Peyer's patch (tissue), 4 donors: ENCODE results near the gene C7orf33. TPM values are rescaled to one million over a fixed set of nuclear protein-coding genes. Genes with fewer than 3 reads are reported as not detected.
"Not testable (repeated sequence)": the region's sequence is repeated elsewhere in the genome, so short reads cannot be mapped to it uniquely, and the experiment has no call there.

Source experiments
- DNase-seq, 3 donors: peaks; one replicate each; pipeline ENCODE4 v3.0.0-alpha.2; 2017 to 2019
- H3K27ac ChIP-seq, 4 donors: fragments of 200-600 bp; sonication (generic); one replicate each; pipeline ENCODE4 v1.5.1; 2016 to 2019
- H3K27me3 ChIP-seq, 2 donors: fragments of 200-600 bp; sonication (generic); one replicate each; pipeline ENCODE4 v1.5.1; 2019
- H3K36me3 ChIP-seq, 3 donors: fragments of 200-600 bp; sonication (generic); one replicate each; pipeline ENCODE4 v1.5.1; 2016 to 2019
- H3K4me1 ChIP-seq, 4 donors: fragments of 200-600 bp; sonication (generic); one replicate each; pipeline ENCODE4 v1.5.1; 2016 to 2019
- H3K4me3 ChIP-seq, 4 donors: fragments of 200-600 bp; sonication (generic); 1 replicate in 3 of 4; 2 replicates in 1 of 4; pipeline ENCODE4 v1.5.1; 2016 to 2019; ENCODE audit warnings: mild to moderate bottlenecking in 1 of 4
- H3K9me3 ChIP-seq, 4 donors: fragments of 200-600 bp; sonication (generic); one replicate each; pipeline ENCODE4 v1.5.1; 2016 to 2019; ENCODE audit warnings: mild to moderate bottlenecking in 1 of 4
- POLR2A ChIP-seq, 2 donors: fragments of 450-650 bp; IDR thresholded peaks; one replicate each; pipeline ENCODE4 v1.5.1; 2017; ENCODE audit warnings: antibody characterized with exemption in 2 of 2, mild to moderate bottlenecking in 2 of 2, moderate library complexity in 2 of 2
- total RNA-seq, 4 donors: library from RNA; depleted of rRNA; stranded (reverse); fragments of >200 nt; gene quantifications; one replicate each; pipeline ENCODE4 v1.1.0, GENCODE V29; 2016
- TF ChIP-seq, protein P1 (sequence below), 6 experiments: fragments of 450-650 bp in 4 of 6; fragments of 200-600 bp in 2 of 6; sonication (generic) in 1 of 6; IDR thresholded peaks; one replicate each; pipeline ENCODE4 v1.5.1; 2017 to 2019; ENCODE audit warnings: antibody characterized with exemption in 6 of 6, mild to moderate bottlenecking in 3 of 6, moderate library complexity in 1 of 6

C7orf33 gene
- total RNA-seq, 4 donors from 2014 or later: not detected

DNA sequence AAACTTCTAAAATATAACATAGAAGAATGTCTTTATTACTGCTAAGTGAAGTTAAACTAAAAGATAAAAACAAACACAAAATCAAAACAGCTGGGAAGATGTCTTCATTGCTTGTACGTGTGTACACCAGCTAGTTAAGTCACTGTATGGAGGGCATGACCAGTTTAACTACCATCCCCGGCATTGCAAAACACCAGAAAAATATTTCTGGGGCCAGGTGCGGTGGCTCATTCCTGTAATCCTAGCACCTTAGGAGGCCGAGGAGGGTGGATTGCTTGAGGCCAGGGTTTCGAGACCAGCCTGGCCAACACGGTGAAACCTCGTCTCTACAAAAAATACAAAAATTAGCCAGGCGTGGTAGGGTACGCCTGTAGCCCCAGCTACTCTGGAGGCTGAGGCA is 19.2 kb upstream of the C7orf33 start:
- Histone ChIP-seq H3K9me3 (no peaks in the 10 kb centered on the region), H3K36me3 (no peaks in the 10 kb centered on the region), H3K27me3 (no peaks in the 10 kb centered on the region), H3K4me1 (no peaks in the 10 kb centered on the region), H3K27ac (no peak overlapping the region), H3K4me3 (no peak overlapping the region)
- no peak for DNase-seq
- no peak for TF ChIP-seq POLR2A (IDR thresholded peaks at IDR 0.05)
- TF ChIP-seq, protein P1, sequence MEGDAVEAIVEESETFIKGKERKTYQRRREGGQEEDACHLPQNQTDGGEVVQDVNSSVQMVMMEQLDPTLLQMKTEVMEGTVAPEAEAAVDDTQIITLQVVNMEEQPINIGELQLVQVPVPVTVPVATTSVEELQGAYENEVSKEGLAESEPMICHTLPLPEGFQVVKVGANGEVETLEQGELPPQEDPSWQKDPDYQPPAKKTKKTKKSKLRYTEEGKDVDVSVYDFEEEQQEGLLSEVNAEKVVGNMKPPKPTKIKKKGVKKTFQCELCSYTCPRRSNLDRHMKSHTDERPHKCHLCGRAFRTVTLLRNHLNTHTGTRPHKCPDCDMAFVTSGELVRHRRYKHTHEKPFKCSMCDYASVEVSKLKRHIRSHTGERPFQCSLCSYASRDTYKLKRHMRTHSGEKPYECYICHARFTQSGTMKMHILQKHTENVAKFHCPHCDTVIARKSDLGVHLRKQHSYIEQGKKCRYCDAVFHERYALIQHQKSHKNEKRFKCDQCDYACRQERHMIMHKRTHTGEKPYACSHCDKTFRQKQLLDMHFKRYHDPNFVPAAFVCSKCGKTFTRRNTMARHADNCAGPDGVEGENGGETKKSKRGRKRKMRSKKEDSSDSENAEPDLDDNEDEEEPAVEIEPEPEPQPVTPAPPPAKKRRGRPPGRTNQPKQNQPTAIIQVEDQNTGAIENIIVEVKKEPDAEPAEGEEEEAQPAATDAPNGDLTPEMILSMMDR (IDR thresholded peaks at IDR 0.05): no peak

DNA sequence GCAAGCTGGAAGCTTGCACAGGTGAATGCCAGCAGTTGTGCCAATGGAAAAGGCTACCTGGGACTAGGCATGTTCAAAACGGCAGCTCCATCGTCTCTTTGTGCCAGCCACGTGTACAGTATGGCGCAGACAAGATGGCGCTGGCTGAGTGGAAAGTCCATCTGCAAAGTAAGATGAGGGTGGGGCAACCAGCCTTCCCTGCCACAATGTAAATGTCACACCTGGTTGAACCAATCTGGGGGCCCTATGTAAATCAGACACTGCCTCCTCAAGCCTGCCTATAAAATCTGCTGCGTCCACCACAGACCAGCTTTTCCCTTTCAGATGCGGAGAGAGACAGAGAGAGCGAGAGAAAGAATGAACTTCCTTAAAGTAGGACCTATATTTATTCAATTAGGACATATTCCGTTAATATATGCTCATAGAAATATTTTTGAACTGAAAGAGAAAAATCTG is 18.5 kb upstream of the C7orf33 start:
- DNase-seq: no peak
- no peaks in the 10 kb centered on the region for H3K36me3 ChIP-seq
- no peak overlapping the region for H3K27ac ChIP-seq
- TF ChIP-seq POLR2A (IDR thresholded peaks at IDR 0.05): no peak
- TF ChIP-seq, protein P1 (IDR thresholded peaks at IDR 0.05): no peak
- H3K9me3 ChIP-seq: no peaks in the 10 kb centered on the region
- H3K4me1 ChIP-seq: no peaks in the 10 kb centered on the region
- no peak overlapping the region for H3K4me3 ChIP-seq
- H3K27me3 ChIP-seq: no peaks in the 10 kb centered on the region

DNA sequence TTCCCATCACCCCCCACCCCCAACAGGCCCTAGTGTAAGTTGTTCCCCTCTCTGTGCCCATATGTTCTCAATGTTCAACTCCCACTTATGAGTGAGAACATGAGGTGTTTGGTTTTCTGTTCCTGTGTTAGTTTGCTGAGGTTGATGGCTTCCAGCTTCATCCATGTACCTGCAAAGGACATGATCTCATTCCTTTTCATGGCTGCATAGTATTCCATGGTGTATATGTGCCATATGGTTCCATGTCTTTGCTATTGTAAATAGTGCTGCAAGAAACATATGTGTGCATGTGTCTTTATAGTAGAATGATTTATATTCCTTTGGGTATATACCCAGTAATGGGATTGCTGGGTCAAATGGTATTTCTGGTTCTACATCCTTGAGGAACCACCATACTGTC is 17.0 kb upstream of the C7orf33 start:
- not testable (repeated sequence) for H3K36me3 ChIP-seq, H3K27ac ChIP-seq, H3K4me1 ChIP-seq, DNase-seq, H3K4me3 ChIP-seq, H3K27me3 ChIP-seq, H3K9me3 ChIP-seq

DNA sequence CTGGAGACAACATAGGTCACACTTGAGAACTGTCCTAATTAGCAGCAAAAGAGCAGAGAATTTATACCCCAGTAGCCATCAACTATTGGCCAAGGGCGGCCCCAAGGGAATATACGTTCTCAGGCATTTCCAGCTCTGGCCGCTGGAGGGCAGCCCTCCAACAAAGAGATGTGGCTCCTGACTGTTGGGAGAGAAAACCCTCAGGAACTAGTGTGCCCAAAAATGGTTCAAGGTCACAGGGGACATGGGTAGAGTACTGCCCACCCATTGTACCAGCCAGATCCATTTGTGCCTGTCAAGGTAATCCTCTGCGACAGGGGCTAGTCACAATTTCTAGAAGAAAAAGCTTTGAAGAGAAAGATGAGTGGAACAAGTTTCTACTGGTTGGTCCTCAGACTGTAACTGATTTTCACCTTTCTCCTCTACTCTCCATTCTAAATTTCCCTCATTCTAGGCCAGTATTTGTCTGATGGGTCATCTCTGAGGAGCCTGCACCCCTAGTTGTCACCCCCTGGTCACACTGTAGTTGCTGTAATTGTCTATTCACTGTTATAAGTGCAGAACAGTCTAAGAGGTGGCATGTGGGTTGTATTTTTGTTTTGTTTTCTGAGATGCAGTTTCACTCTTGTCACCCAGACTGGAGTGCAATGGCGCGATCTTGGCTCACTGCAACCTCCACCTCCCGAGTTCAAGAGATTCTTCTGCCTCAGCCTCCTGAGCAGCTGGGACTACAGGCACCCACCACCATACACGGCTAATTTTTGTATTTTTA is 14.7 kb upstream of the C7orf33 start:
- no peak for TF ChIP-seq POLR2A (IDR thresholded peaks at IDR 0.05)
- TF ChIP-seq, protein P1 (IDR thresholded peaks at IDR 0.05): peak; percentile 60 to 76 (median 65)
- Histone ChIP-seq H3K27me3 (no peaks in the 10 kb centered on the region), H3K4me1 (no peaks in the 10 kb centered on the region), H3K4me3 (no peak overlapping the region), H3K36me3 (no peaks in the 10 kb centered on the region), H3K27ac (no peak overlapping the region), H3K9me3 (no peaks in the 10 kb centered on the region)
- DNase-seq: peak; percentile 70 to 89 (median 71)

DNA sequence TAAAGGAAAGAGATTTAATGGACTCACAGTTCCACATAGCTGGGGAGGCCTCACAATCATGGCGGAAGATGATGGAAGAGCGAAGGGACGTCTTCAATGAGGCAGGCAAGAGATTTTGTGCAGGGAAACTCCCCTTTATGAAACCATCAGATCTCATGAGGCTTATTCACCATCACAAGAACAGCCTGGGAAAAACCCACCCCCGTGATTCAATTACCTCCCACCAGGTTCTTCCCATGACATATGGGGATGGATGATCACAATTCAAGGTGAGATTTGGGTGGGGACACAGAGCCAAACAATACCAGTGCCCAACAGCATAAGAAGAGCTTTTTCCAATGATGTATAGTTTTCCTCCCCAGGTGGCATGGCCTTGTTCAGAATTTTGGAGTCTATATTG is 11.2 kb upstream of the C7orf33 start:
- Histone ChIP-seq H3K4me3 (no peak overlapping the region), H3K4me1 (no peaks in the 10 kb centered on the region), H3K9me3 (no peaks in the 10 kb centered on the region), H3K27ac (no peak overlapping the region), H3K27me3 (no peaks in the 10 kb centered on the region), H3K36me3 (no peaks in the 10 kb centered on the region)
- TF ChIP-seq, protein P1 (IDR thresholded peaks at IDR 0.05): no peak
- TF ChIP-seq POLR2A (IDR thresholded peaks at IDR 0.05): no peak
- DNase-seq: no peak

DNA sequence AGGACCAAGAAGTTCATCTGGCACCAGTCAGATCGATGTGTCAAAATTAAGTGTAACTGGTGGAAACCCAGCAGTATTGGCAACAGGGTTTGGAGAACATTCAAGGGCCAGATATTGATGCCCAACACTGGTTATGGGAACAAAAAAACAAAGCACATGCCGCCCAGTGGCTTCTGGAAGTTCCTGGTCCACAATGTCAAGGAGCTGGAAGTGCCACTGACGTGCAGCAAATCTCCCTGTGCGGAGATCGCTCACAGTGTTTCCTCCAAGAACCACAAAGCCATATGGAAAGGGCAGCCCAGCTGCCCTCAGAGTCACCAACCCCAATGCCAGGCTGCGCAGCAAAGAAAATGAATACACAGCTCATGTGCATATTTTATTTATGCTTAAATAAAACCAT is 10.1 kb upstream of the C7orf33 start:
- Histone ChIP-seq H3K36me3 (no peaks in the 10 kb centered on the region), H3K27me3 (no peaks in the 10 kb centered on the region)
- TF ChIP-seq POLR2A (IDR thresholded peaks at IDR 0.05): no peak
- TF ChIP-seq, protein P1 (IDR thresholded peaks at IDR 0.05): no peak

More for the DNA sequence above, 10.1 kb upstream of the C7orf33 start:
- H3K4me3 ChIP-seq: no peak overlapping the region
- H3K4me1 ChIP-seq: no peaks in the 10 kb centered on the region
- no peak for DNase-seq
- H3K9me3 ChIP-seq: no peaks in the 10 kb centered on the region
- no peak overlapping the region for H3K27ac ChIP-seq
